Measurements from ENCODE around the gene CCDC68. TPM values are rescaled to one million over a fixed set of nuclear protein-coding genes. Genes with fewer than 3 reads are reported as not detected.

CCDC68 gene
- total RNA-seq, 5 donors from 2014 or later (not counting 1 experiment from before 2014, with no cell fraction given) = 0.13 TPM; not detected in 4

GRCh38 chr18:54879691-54880090 lies 79.6 kb downstream of the CCDC68 start:
- Histone ChIP-seq H3K4me1 (ENCODE audit: control insufficient read depth in 1 of 2, extremely low read depth in 1 of 2, insufficient read depth in 2 of 2, low read length in 2 of 2) (no peaks in the 10 kb centered on the region), H3K36me3 (ENCODE audit: control insufficient read depth in 2 of 2, extremely low read depth in 1 of 2, insufficient read depth in 1 of 2, low read length in 1 of 2) (no peaks in the 10 kb centered on the region), H3K9me3 (no peaks in the 10 kb centered on the region), H3K4me3 (ENCODE audit: control insufficient read depth in 1 of 2, extremely low read depth in 1 of 2, low read length in 1 of 2) (no peak overlapping the region), H3K27ac (ENCODE audit: low read length) (no peak overlapping the region), H3K27me3 (replicated peaks in 1 of 2; ENCODE audit: control insufficient read depth in 2 of 2, extremely low read depth in 1 of 2, insufficient read depth in 2 of 2, low read length in 1 of 2) (no peaks in the 10 kb centered on the region)
- 63% methylated on average over 2 of the region's 4 CpGs for WGBS (ENCODE audit: insufficient coverage)
- no peaks in the 10 kb centered on the region for H3K27me3 Mint-ChIP-seq
- ChIA-PET POLR2A (no interaction called here), CTCF (no interaction called here)
- no peak overlapping the region for H3K27ac Mint-ChIP-seq
- DNase-seq = no peak
- no peak for ATAC-seq (replicated peaks in 1 of 4)
- no peaks in the 10 kb centered on the region for H3K4me1 Mint-ChIP-seq
- H3K36me3 Mint-ChIP-seq = peaks cover 10% of the 10 kb centered on the region
- peaks cover 0 to 5% (median 0%) of the 10 kb centered on the region in 3 donors for H3K9me3 Mint-ChIP-seq
- H3K4me3 Mint-ChIP-seq = no peak overlapping the region

DNA sequence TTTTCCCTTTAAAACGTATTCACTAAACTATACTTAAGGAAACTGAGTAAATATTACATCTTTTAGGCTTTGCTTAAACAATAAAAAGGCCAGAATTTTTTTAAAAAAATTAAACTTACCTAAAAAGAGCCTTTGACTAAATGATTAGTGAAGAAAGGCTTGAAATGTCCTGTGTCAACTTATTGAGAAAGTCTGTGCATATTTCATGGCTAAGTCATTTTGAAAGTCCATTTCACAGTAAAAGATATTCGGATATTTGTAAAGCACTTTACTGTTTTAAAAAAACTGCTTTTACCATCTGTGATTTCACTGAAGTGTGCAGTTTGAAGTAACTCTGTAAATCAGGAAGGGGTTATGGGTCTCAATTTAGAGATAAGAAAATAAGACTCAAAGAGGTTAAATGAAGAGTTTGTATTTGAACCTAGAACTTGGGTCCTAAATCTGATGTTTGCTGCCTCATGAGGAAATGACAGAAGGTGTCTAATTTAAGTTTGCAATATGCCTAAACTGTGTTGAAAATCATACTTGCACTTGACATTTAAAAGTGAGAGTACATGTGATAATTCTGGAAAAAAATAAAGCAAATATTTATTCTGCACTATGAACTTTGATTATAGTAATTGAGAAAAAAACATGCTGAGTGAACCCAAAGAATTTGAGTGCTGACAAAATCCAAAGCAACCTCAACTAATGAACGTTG lies 80.5 kb downstream of the CCDC68 start:
- H3K36me3 Mint-ChIP-seq = peaks cover 10% of the 10 kb centered on the region
- Histone ChIP-seq H3K27me3 (replicated peaks in 1 of 2; ENCODE audit: control insufficient read depth in 2 of 2, extremely low read depth in 1 of 2, insufficient read depth in 2 of 2, low read length in 1 of 2) (no peaks in the 10 kb centered on the region), H3K27ac (ENCODE audit: low read length) (no peak overlapping the region), H3K4me3 (ENCODE audit: control insufficient read depth in 1 of 2, extremely low read depth in 1 of 2, low read length in 1 of 2) (no peak overlapping the region), H3K4me1 (ENCODE audit: control insufficient read depth in 1 of 2, extremely low read depth in 1 of 2, insufficient read depth in 2 of 2, low read length in 2 of 2) (no peaks in the 10 kb centered on the region), H3K9me3 (no peaks in the 10 kb centered on the region), H3K36me3 (ENCODE audit: control insufficient read depth in 2 of 2, extremely low read depth in 1 of 2, insufficient read depth in 1 of 2, low read length in 1 of 2) (no peaks in the 10 kb centered on the region)
- ATAC-seq (replicated peaks in 1 of 4) = no peak
- H3K4me3 Mint-ChIP-seq = no peak overlapping the region
- CTCF ChIA-PET = no interaction called here
- POLR2A ChIA-PET = interaction anchor here in 1 of 2 donors (0.6 kb wide), 1 partner anchor 406 kb away, joined by 3 read pairs; no protein-coding TSS in a partner anchor
- no peaks in the 10 kb centered on the region for H3K4me1 Mint-ChIP-seq
- no CpG with 5 or more reads among the region's 3 CpGs for WGBS (ENCODE audit: insufficient coverage)
- H3K9me3 Mint-ChIP-seq = peaks cover 0 to 5% (median 0%) of the 10 kb centered on the region in 3 donors
- no peak for DNase-seq
- no peaks in the 10 kb centered on the region for H3K27me3 Mint-ChIP-seq
- no peak overlapping the region for H3K27ac Mint-ChIP-seq

GRCh38 chr18:54878159-54878622 lies 81.1 kb downstream of the CCDC68 start:
- H3K9me3 ChIP-seq = no peaks in the 10 kb centered on the region
- H3K4me1 ChIP-seq (ENCODE audit: control insufficient read depth in 1 of 2, extremely low read depth in 1 of 2, insufficient read depth in 2 of 2, low read length in 2 of 2) = no peaks in the 10 kb centered on the region
- POLR2A ChIA-PET = no interaction called here
- no CpG with 5 or more reads among the region's 2 CpGs for WGBS (ENCODE audit: insufficient coverage)
- ATAC-seq (replicated peaks in 1 of 4) (no peak), DNase-seq (no peak)
- no peak overlapping the region for H3K27ac ChIP-seq (ENCODE audit: low read length)
- H3K4me1 Mint-ChIP-seq = peaks cover under 1 to 4% (median 3%) of the 10 kb centered on the region in 3 donors
- CTCF ChIA-PET = no interaction called here
- H3K27me3 ChIP-seq (replicated peaks in 1 of 2; ENCODE audit: control insufficient read depth in 2 of 2, extremely low read depth in 1 of 2, insufficient read depth in 2 of 2, low read length in 1 of 2) = no peaks in the 10 kb centered on the region
- H3K36me3 ChIP-seq (ENCODE audit: control insufficient read depth in 2 of 2, extremely low read depth in 1 of 2, insufficient read depth in 1 of 2, low read length in 1 of 2) = no peaks in the 10 kb centered on the region
- no peak overlapping the region for H3K27ac Mint-ChIP-seq
- H3K36me3 Mint-ChIP-seq = peaks cover 10% of the 10 kb centered on the region
- H3K4me3 Mint-ChIP-seq = no peak overlapping the region
- H3K4me3 ChIP-seq (ENCODE audit: control insufficient read depth in 1 of 2, extremely low read depth in 1 of 2, low read length in 1 of 2) = no peak overlapping the region
- H3K9me3 Mint-ChIP-seq = peaks cover 0 to 5% (median 0%) of the 10 kb centered on the region in 3 donors
- H3K27me3 Mint-ChIP-seq = no peaks in the 10 kb centered on the region

DNA sequence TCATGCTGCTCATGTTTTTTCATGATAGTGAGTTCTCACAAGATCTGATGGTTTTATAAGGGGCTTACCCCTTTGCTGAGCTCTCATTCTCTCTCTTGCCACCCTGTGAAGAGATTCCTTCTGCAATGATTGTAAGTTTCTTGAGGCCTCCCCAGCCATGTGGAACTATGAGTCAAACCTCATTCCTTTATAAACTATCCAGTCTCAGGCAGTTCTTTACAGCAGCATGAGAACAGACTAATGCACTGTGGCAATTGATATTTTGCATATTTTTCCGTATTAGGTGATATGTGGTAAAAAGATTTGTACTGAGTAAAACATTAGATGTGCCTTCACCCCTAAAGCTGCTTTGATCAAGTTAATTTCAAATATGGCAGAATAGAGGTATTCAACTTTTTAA lies 82.2 kb downstream of the CCDC68 start:
- no peak for ATAC-seq (replicated peaks in 1 of 4)
- H3K4me3 ChIP-seq (ENCODE audit: control insufficient read depth in 1 of 2, extremely low read depth in 1 of 2, low read length in 1 of 2) = no peak overlapping the region
- Mint-ChIP-seq H3K27ac (no peak overlapping the region), H3K36me3 (peaks cover 10% of the 10 kb centered on the region), H3K9me3 (no peaks in the 10 kb centered on the region), H3K4me3 (no peak overlapping the region), H3K4me1 (peaks cover 5 to 8% (median 7%) of the 10 kb centered on the region in 3 donors), H3K27me3 (no peaks in the 10 kb centered on the region)
- DNase-seq = no peak
- no peaks in the 10 kb centered on the region for H3K36me3 ChIP-seq (ENCODE audit: control insufficient read depth in 2 of 2, extremely low read depth in 1 of 2, insufficient read depth in 1 of 2, low read length in 1 of 2)
- H3K27ac ChIP-seq (ENCODE audit: low read length) = no peak overlapping the region
- CTCF ChIA-PET = no interaction called here
- POLR2A ChIA-PET = no interaction called here
- no peaks in the 10 kb centered on the region for H3K9me3 ChIP-seq
- no peaks in the 10 kb centered on the region for H3K4me1 ChIP-seq (ENCODE audit: control insufficient read depth in 1 of 2, extremely low read depth in 1 of 2, insufficient read depth in 2 of 2, low read length in 2 of 2)
- no peaks in the 10 kb centered on the region for H3K27me3 ChIP-seq (replicated peaks in 1 of 2; ENCODE audit: control insufficient read depth in 2 of 2, extremely low read depth in 1 of 2, insufficient read depth in 2 of 2, low read length in 1 of 2)
- no CpG with 5 or more reads among the region's 1 CpG for WGBS (ENCODE audit: insufficient coverage)

- H3K27me3 ChIP-seq (replicated peaks in 1 of 2; ENCODE audit: control insufficient read depth in 2 of 2, extremely low read depth in 1 of 2, insufficient read depth in 2 of 2, low read length in 1 of 2) = no peaks in the 10 kb centered on the region
- H3K27ac ChIP-seq (ENCODE audit: low read length) = no peak overlapping the region
- H3K36me3 ChIP-seq (ENCODE audit: control insufficient read depth in 2 of 2, extremely low read depth in 1 of 2, insufficient read depth in 1 of 2, low read length in 1 of 2) = no peaks in the 10 kb centered on the region
- H3K27ac Mint-ChIP-seq = no peak overlapping the region
- no peak overlapping the region for H3K4me3 Mint-ChIP-seq
- ChIA-PET CTCF (no interaction called here), POLR2A (no interaction called here)
- no peaks in the 10 kb centered on the region for H3K9me3 ChIP-seq
- DNase-seq (no peak), ATAC-seq (replicated peaks in 1 of 4) (no peak)
- H3K36me3 Mint-ChIP-seq = peaks cover 5% of the 10 kb centered on the region
- no peaks in the 10 kb centered on the region for H3K27me3 Mint-ChIP-seq
- no peaks in the 10 kb centered on the region for H3K9me3 Mint-ChIP-seq
- no CpG with 5 or more reads among the region's 3 CpGs for WGBS (ENCODE audit: insufficient coverage)
- no peak overlapping the region for H3K4me3 ChIP-seq (ENCODE audit: control insufficient read depth in 1 of 2, extremely low read depth in 1 of 2, low read length in 1 of 2)
- peaks cover 5 to 8% (median 7%) of the 10 kb centered on the region in 3 donors for H3K4me1 Mint-ChIP-seq
- H3K4me1 ChIP-seq (ENCODE audit: control insufficient read depth in 1 of 2, extremely low read depth in 1 of 2, insufficient read depth in 2 of 2, low read length in 2 of 2) = no peaks in the 10 kb centered on the region
Measured at GRCh38 chr18:54875063-54875462, 84.2 kb downstream of the CCDC68 start.

GRCh38 chr18:54873884-54874255 lies 85.4 kb downstream of the CCDC68 start:
- Mint-ChIP-seq H3K9me3 (no peaks in the 10 kb centered on the region), H3K36me3 (no peaks in the 10 kb centered on the region), H3K4me3 (no peak overlapping the region), H3K4me1 (peaks cover 5 to 8% (median 7%) of the 10 kb centered on the region in 3 donors), H3K27me3 (no peaks in the 10 kb centered on the region), H3K27ac (no peak overlapping the region)
- no peaks in the 10 kb centered on the region for H3K36me3 ChIP-seq (ENCODE audit: control insufficient read depth in 2 of 2, extremely low read depth in 1 of 2, insufficient read depth in 1 of 2, low read length in 1 of 2)
- ATAC-seq (replicated peaks in 1 of 4) = no peak
- H3K27me3 ChIP-seq (replicated peaks in 1 of 2; ENCODE audit: control insufficient read depth in 2 of 2, extremely low read depth in 1 of 2, insufficient read depth in 2 of 2, low read length in 1 of 2) = no peaks in the 10 kb centered on the region
- ChIA-PET POLR2A (no interaction called here), CTCF (interaction anchor here in 1 of 2 donors (0.6 kb wide), 1 partner anchor 38 kb away, joined by 3 read pairs; no protein-coding TSS in a partner anchor)
- no peaks in the 10 kb centered on the region for H3K4me1 ChIP-seq (ENCODE audit: control insufficient read depth in 1 of 2, extremely low read depth in 1 of 2, insufficient read depth in 2 of 2, low read length in 2 of 2)
- H3K4me3 ChIP-seq (ENCODE audit: control insufficient read depth in 1 of 2, extremely low read depth in 1 of 2, low read length in 1 of 2) = no peak overlapping the region
- H3K9me3 ChIP-seq = no peaks in the 10 kb centered on the region
- no peak overlapping the region for H3K27ac ChIP-seq (ENCODE audit: low read length)
- DNase-seq = no peak
- WGBS (ENCODE audit: insufficient coverage) = 93% methylated on average over 2 of the region's 2 CpGs
